ENCODE data around the gene RERG.

The RERG gene

GRCh38 chr12:15154103-15154502 lies 67.1 kb downstream of the RERG start:
- Mint-ChIP-seq H3K27me3 (no peaks in the 10 kb centered on the region), H3K36me3 (ENCODE audit: low read depth) (no peaks in the 10 kb centered on the region), H3K4me3 (no peak overlapping the region), H3K27ac (no peak overlapping the region), H3K9me3 (no peaks in the 10 kb centered on the region), H3K4me1 (no peaks in the 10 kb centered on the region)
- DNase-seq (no peak), ATAC-seq (no peak)

GRCh38 chr12:15152868-15153267 lies 68.3 kb downstream of the RERG start:
- Mint-ChIP-seq H3K4me3 (no peak overlapping the region), H3K4me1 (no peaks in the 10 kb centered on the region), H3K27ac (no peak overlapping the region), H3K36me3 (ENCODE audit: low read depth) (no peaks in the 10 kb centered on the region), H3K9me3 (no peaks in the 10 kb centered on the region), H3K27me3 (no peaks in the 10 kb centered on the region)
- DNase-seq (no peak), ATAC-seq (no peak)

GRCh38 chr12:15152456-15152855 lies 68.8 kb downstream of the RERG start:
- no peaks in the 10 kb centered on the region for H3K27me3 Mint-ChIP-seq
- DNase-seq = no peak
- H3K36me3 Mint-ChIP-seq (ENCODE audit: low read depth) = no peaks in the 10 kb centered on the region
- ATAC-seq = no peak
- H3K9me3 Mint-ChIP-seq = no peaks in the 10 kb centered on the region
- no peak overlapping the region for H3K4me3 Mint-ChIP-seq
- no peak overlapping the region for H3K27ac Mint-ChIP-seq
- H3K4me1 Mint-ChIP-seq = no peaks in the 10 kb centered on the region

GRCh38 chr12:15151161-15152091 lies 69.8 kb downstream of the RERG start:
- ATAC-seq (no peak), DNase-seq (no peak)
- Mint-ChIP-seq H3K4me3 (no peak overlapping the region), H3K9me3 (no peaks in the 10 kb centered on the region), H3K27me3 (no peaks in the 10 kb centered on the region), H3K27ac (no peak overlapping the region), H3K4me1 (no peaks in the 10 kb centered on the region), H3K36me3 (ENCODE audit: low read depth) (no peaks in the 10 kb centered on the region)

- DNase-seq = no peak
- no peaks in the 10 kb centered on the region for H3K36me3 Mint-ChIP-seq (ENCODE audit: low read depth)
- no peak overlapping the region for H3K4me3 Mint-ChIP-seq
- no peaks in the 10 kb centered on the region for H3K9me3 Mint-ChIP-seq
- no peak overlapping the region for H3K27ac Mint-ChIP-seq
- no peaks in the 10 kb centered on the region for H3K4me1 Mint-ChIP-seq
- no peak for ATAC-seq
- H3K27me3 Mint-ChIP-seq = peaks cover 4% of the 10 kb centered on the region
Measured at GRCh38 chr12:15146585-15146984, 74.6 kb downstream of the RERG start.

GRCh38 chr12:15143467-15143866 lies 77.8 kb downstream of the RERG start:
- Mint-ChIP-seq H3K4me1 (no peaks in the 10 kb centered on the region), H3K9me3 (no peaks in the 10 kb centered on the region), H3K36me3 (ENCODE audit: low read depth) (no peaks in the 10 kb centered on the region), H3K4me3 (no peak overlapping the region), H3K27ac (no peak overlapping the region), H3K27me3 (peaks cover 11% of the 10 kb centered on the region)
- ATAC-seq (no peak), DNase-seq (no peak)

GRCh38 chr12:15142711-15143110 lies 78.5 kb downstream of the RERG start:
- no peak for ATAC-seq

GRCh38 chr12:15131431-15131830 lies 89.8 kb downstream of the RERG start:
- peaks cover 6% of the 10 kb centered on the region for H3K27me3 Mint-ChIP-seq
- H3K4me3 Mint-ChIP-seq = no peak overlapping the region
- H3K9me3 Mint-ChIP-seq = no peaks in the 10 kb centered on the region
- no peak overlapping the region for H3K27ac Mint-ChIP-seq
- no peaks in the 10 kb centered on the region for H3K4me1 Mint-ChIP-seq
- no peak for ATAC-seq
- H3K36me3 Mint-ChIP-seq (ENCODE audit: low read depth) = no peaks in the 10 kb centered on the region
- no peak for DNase-seq

More at GRCh38 chr12:15142711-15143110, 78.5 kb downstream of the RERG start:
- no peak for DNase-seq
- Mint-ChIP-seq H3K27me3 (peaks cover 11% of the 10 kb centered on the region), H3K4me3 (no peak overlapping the region), H3K36me3 (ENCODE audit: low read depth) (no peaks in the 10 kb centered on the region), H3K4me1 (no peaks in the 10 kb centered on the region), H3K27ac (no peak overlapping the region), H3K9me3 (no peaks in the 10 kb centered on the region)

- H3K9me3 Mint-ChIP-seq = no peaks in the 10 kb centered on the region
- no peak overlapping the region for H3K4me3 Mint-ChIP-seq
- peaks cover 6% of the 10 kb centered on the region for H3K27me3 Mint-ChIP-seq
- no peak overlapping the region for H3K27ac Mint-ChIP-seq
- H3K36me3 Mint-ChIP-seq (ENCODE audit: low read depth) = no peaks in the 10 kb centered on the region
- no peaks in the 10 kb centered on the region for H3K4me1 Mint-ChIP-seq
- no peak for ATAC-seq
- DNase-seq = no peak
Measured at GRCh38 chr12:15130541-15130940, 90.7 kb downstream of the RERG start.

- no peaks in the 10 kb centered on the region for H3K9me3 Mint-ChIP-seq
- no peaks in the 10 kb centered on the region for H3K36me3 Mint-ChIP-seq (ENCODE audit: low read depth)
- DNase-seq (no peak), ATAC-seq (no peak)
- H3K4me1 Mint-ChIP-seq = no peaks in the 10 kb centered on the region
- H3K27me3 Mint-ChIP-seq = no peaks in the 10 kb centered on the region
- no peak overlapping the region for H3K4me3 Mint-ChIP-seq
- no peak overlapping the region for H3K27ac Mint-ChIP-seq
Measured at GRCh38 chr12:15123401-15123800, 97.8 kb downstream of the RERG start.

GRCh38 chr12:15122344-15122743 lies 98.9 kb downstream of the RERG start:
- ATAC-seq (no peak), DNase-seq (no peak)
- H3K9me3 Mint-ChIP-seq = no peaks in the 10 kb centered on the region
- no peaks in the 10 kb centered on the region for H3K36me3 Mint-ChIP-seq (ENCODE audit: low read depth)
- H3K4me3 Mint-ChIP-seq = no peak overlapping the region
- H3K4me1 Mint-ChIP-seq = no peaks in the 10 kb centered on the region
- no peak overlapping the region for H3K27ac Mint-ChIP-seq
- no peaks in the 10 kb centered on the region for H3K27me3 Mint-ChIP-seq

- no peak overlapping the region for H3K27ac Mint-ChIP-seq
- no peaks in the 10 kb centered on the region for H3K36me3 Mint-ChIP-seq (ENCODE audit: low read depth)
- DNase-seq (no peak), ATAC-seq (no peak)
- no peaks in the 10 kb centered on the region for H3K9me3 Mint-ChIP-seq
- H3K4me1 Mint-ChIP-seq = no peaks in the 10 kb centered on the region
- peaks cover 5% of the 10 kb centered on the region for H3K27me3 Mint-ChIP-seq
- no peak overlapping the region for H3K4me3 Mint-ChIP-seq
Measured at GRCh38 chr12:15118955-15119354, 102.3 kb downstream of the RERG start.

- H3K27me3 Mint-ChIP-seq = peaks cover 8% of the 10 kb centered on the region
- H3K9me3 Mint-ChIP-seq = no peaks in the 10 kb centered on the region
- no peak for DNase-seq
- H3K4me3 Mint-ChIP-seq = no peak overlapping the region
- H3K4me1 Mint-ChIP-seq = no peaks in the 10 kb centered on the region
- ATAC-seq = no peak
- H3K36me3 Mint-ChIP-seq (ENCODE audit: low read depth) = no peaks in the 10 kb centered on the region
- no peak overlapping the region for H3K27ac Mint-ChIP-seq
Measured at GRCh38 chr12:15116983-15117382, 104.2 kb downstream of the RERG start.

- no peak overlapping the region for H3K4me3 Mint-ChIP-seq
- no peak overlapping the region for H3K27ac Mint-ChIP-seq
- no peaks in the 10 kb centered on the region for H3K9me3 Mint-ChIP-seq
- H3K36me3 Mint-ChIP-seq (ENCODE audit: low read depth) = no peaks in the 10 kb centered on the region
- no peaks in the 10 kb centered on the region for H3K4me1 Mint-ChIP-seq
- DNase-seq (no peak), ATAC-seq (no peak)
- H3K27me3 Mint-ChIP-seq = peaks cover 9% of the 10 kb centered on the region
Measured at GRCh38 chr12:15116086-15116485, 105.1 kb downstream of the RERG start.

- Mint-ChIP-seq H3K4me1 (no peaks in the 10 kb centered on the region), H3K4me3 (no peak overlapping the region), H3K27me3 (peaks cover 12% of the 10 kb centered on the region), H3K36me3 (ENCODE audit: low read depth) (no peaks in the 10 kb centered on the region), H3K9me3 (no peaks in the 10 kb centered on the region), H3K27ac (no peak overlapping the region)
- ATAC-seq (no peak), DNase-seq (no peak)
Measured at GRCh38 chr12:15115434-15115833, 105.8 kb downstream of the RERG start.

Measured in activated naive CD8-positive, alpha-beta T cell treated with anti-CD3 and anti-CD28 coated beads, Interleukin-2, amount 50 U/mL, for 24 hours (primary cell).